DND-41 (cell line): ENCODE results near the gene JAK3.

Experiments
- EZH2 ChIP-seq: IDR thresholded peaks from 3 replicates; pipeline ENCODE4 v1.6.1; 2012; ENCODE audit warnings: borderline replicate concordance, low read depth, mild to moderate bottlenecking, moderate library complexity, low read length, inconsistent platforms; ENCODE audit not compliant: severe bottlenecking
- TF ChIP-seq, protein P1 (sequence below): IDR thresholded peaks from 2 replicates; pipeline ENCODE4 v1.5.1; 2012; ENCODE audit warnings: borderline replicate concordance, low read length, moderate library complexity, mild to moderate bottlenecking; ENCODE audit not compliant: poor library complexity, severe bottlenecking; ENCODE audit errors: extremely low read depth

DNA sequence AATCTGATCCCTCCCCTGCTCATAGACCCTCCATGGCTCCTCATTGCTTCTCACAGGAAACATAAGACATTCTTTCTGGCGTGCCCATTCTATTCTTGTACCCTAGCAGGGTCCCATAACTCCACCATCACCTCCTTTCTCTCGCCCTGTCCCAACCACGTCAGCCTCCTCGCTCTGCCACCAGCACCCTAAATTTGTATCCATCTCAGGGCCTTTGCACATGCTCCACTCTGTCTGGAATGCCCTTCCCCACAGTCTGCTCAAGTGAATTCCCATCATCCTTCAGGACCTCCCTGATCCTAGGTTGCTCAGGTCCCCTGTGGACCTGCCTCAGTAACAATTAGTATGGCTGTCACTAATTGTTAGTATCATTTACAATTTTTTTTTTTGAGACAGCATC lies 42.4 kb downstream of the JAK3 start:
- TF ChIP-seq, protein P1, sequence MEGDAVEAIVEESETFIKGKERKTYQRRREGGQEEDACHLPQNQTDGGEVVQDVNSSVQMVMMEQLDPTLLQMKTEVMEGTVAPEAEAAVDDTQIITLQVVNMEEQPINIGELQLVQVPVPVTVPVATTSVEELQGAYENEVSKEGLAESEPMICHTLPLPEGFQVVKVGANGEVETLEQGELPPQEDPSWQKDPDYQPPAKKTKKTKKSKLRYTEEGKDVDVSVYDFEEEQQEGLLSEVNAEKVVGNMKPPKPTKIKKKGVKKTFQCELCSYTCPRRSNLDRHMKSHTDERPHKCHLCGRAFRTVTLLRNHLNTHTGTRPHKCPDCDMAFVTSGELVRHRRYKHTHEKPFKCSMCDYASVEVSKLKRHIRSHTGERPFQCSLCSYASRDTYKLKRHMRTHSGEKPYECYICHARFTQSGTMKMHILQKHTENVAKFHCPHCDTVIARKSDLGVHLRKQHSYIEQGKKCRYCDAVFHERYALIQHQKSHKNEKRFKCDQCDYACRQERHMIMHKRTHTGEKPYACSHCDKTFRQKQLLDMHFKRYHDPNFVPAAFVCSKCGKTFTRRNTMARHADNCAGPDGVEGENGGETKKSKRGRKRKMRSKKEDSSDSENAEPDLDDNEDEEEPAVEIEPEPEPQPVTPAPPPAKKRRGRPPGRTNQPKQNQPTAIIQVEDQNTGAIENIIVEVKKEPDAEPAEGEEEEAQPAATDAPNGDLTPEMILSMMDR, result no peak
- TF ChIP-seq EZH2, result no peak
